ENCODE data around the gene OR10A2. TPM values are rescaled to one million over a fixed set of nuclear protein-coding genes. Genes with fewer than 3 reads are reported as not detected.
"Not testable (repeated sequence)": the region's sequence is repeated elsewhere in the genome, so short reads cannot be mapped to it uniquely, and the experiment has no call there.

The OR10A2 gene
- total and polyA plus RNA-seq, 2 donors (not counting 1 experiment from before 2014, with no cell fraction given): not detected

DNA sequence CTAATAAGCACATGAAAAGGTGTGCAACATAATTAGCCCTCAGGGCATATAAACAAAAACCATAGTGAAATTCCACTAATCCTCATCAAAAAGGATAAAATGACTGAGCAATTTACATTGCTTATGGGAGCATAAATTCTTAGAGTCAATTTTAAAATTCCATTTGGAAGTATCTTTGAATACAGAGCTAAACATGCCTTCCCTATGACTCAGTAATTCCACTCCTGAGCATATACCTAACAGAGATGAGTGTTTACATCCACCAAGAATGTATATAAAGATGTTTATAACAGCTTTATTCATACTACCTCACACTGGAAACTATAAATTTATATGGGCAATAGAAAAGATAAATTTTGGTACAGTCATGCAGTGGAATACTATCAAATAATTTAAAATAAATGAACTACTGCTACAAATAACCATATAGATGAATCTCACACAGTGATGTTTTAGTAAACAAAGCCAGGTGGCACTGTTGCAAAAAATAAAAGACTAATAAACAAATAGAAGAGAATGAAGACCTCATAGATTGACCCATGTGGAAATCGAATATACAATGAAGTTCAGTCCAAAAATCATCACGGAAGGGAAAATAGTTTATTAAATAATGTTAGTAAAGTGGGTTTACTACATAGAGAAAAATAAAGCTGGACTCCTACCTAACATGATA lies 37.6 kb downstream of the OR10A2 start:
- H3K4me3 ChIP-seq (ENCODE audit: control extremely low read depth in 1 of 5, extremely low read depth in 1 of 5, insufficient read depth in 1 of 5, low read depth in 2 of 5, low read length in 4 of 5): no peak overlapping the region
- intact Hi-C loops (cut with micrococcal nuclease): no loop called here
- TF ChIP-seq EZH2 (IDR thresholded peaks at IDR 0.05; ENCODE audit: borderline replicate concordance, insufficient read depth, low read depth, low read length, poor library complexity, severe bottlenecking): no peak
- TF ChIP-seq, protein P1, sequence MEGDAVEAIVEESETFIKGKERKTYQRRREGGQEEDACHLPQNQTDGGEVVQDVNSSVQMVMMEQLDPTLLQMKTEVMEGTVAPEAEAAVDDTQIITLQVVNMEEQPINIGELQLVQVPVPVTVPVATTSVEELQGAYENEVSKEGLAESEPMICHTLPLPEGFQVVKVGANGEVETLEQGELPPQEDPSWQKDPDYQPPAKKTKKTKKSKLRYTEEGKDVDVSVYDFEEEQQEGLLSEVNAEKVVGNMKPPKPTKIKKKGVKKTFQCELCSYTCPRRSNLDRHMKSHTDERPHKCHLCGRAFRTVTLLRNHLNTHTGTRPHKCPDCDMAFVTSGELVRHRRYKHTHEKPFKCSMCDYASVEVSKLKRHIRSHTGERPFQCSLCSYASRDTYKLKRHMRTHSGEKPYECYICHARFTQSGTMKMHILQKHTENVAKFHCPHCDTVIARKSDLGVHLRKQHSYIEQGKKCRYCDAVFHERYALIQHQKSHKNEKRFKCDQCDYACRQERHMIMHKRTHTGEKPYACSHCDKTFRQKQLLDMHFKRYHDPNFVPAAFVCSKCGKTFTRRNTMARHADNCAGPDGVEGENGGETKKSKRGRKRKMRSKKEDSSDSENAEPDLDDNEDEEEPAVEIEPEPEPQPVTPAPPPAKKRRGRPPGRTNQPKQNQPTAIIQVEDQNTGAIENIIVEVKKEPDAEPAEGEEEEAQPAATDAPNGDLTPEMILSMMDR (IDR thresholded peaks at IDR 0.05): no peak
- no peaks in the 10 kb centered on the region for H3K79me2 ChIP-seq (ENCODE audit: control insufficient read depth, insufficient read depth, low read length)
- H4K20me1 ChIP-seq (ENCODE audit: control insufficient read depth, insufficient read depth, low read length, poor library complexity, severe bottlenecking): no peaks in the 10 kb centered on the region
- ATAC-seq (ENCODE audit: low read depth) (no peak), DNase-seq (no peak)
- no peaks in the 10 kb centered on the region for H3K27me3 ChIP-seq (replicated peaks in 1 of 4; ENCODE audit: control extremely low read depth in 1 of 4, control insufficient read depth in 3 of 4, insufficient read depth in 4 of 4, low read length in 3 of 4)
- no peaks in the 10 kb centered on the region for H3K4me1 Mint-ChIP-seq
- H3K4me1 ChIP-seq (ENCODE audit: control insufficient read depth in 2 of 2, insufficient read depth in 2 of 2, low read length in 2 of 2): no peaks in the 10 kb centered on the region
- WGBS (ENCODE audit: insufficient coverage): no CpG with 5 or more reads among the region's 2 CpGs
- no peak overlapping the region for H3K27ac ChIP-seq (ENCODE audit: low read length in 2 of 2)
- no peak overlapping the region for H3K4me3 Mint-ChIP-seq
- no peaks in the 10 kb centered on the region for H3K9me3 ChIP-seq (ENCODE audit: control extremely low read depth in 1 of 3, control insufficient read depth in 2 of 3, insufficient read depth in 1 of 3, low read length in 2 of 3)
- peaks cover 13% of the 10 kb centered on the region for H3K27me3 Mint-ChIP-seq
- POLR2A ChIA-PET: no interaction called here
- H3K36me3 ChIP-seq (replicated peaks in 1 of 2; ENCODE audit: control extremely low read depth in 1 of 2, control insufficient read depth in 1 of 2, extremely low read depth in 1 of 2, insufficient read depth in 2 of 2, low read length in 1 of 2): no peaks in the 10 kb centered on the region
- H2AFZ ChIP-seq (ENCODE audit: insufficient read depth, low read depth, low read length, poor library complexity, severe bottlenecking): no peak overlapping the region
- CTCF ChIA-PET: no interaction called here
- no peak overlapping the region for H3K4me2 ChIP-seq (replicated peaks; ENCODE audit: low read depth, low read length, poor library complexity, severe bottlenecking)
- H3K9me3 Mint-ChIP-seq (ENCODE audit: insufficient read depth): no peaks in the 10 kb centered on the region
- no peak overlapping the region for H3K27ac Mint-ChIP-seq
- no peak overlapping the region for H3K9ac ChIP-seq (ENCODE audit: low read length)

DNA sequence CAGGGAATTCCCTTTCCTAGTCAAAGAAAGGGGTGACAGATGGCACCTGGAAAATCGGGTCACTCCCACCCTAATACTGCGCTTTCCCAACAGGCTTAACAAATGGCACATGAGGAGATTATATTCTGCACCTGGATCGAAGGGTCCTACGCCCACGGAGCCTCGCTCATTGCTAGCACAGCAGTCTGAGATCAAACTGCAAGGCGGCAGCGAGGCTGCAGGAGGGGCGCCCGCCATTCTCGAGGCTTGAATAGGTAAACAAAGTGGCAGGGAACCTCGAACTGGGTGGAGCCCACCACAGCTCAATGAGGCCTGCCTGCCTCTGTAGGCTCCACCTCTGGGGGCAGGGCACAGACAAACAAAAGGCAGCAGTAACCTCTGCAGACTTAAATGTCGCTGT lies 41.9 kb downstream of the OR10A2 start:
- H3K4me1 Mint-ChIP-seq; H3K36me3 ChIP-seq (replicated peaks in 1 of 2; ENCODE audit: control extremely low read depth in 1 of 2, control insufficient read depth in 1 of 2, extremely low read depth in 1 of 2, insufficient read depth in 2 of 2, low read length in 1 of 2); H3K27me3 ChIP-seq (replicated peaks in 1 of 4; ENCODE audit: control extremely low read depth in 1 of 4, control insufficient read depth in 3 of 4, insufficient read depth in 4 of 4, low read length in 3 of 4); intact Hi-C loops (cut with micrococcal nuclease); H3K79me2 ChIP-seq (ENCODE audit: control insufficient read depth, insufficient read depth, low read length); CTCF ChIA-PET; H3K9me3 Mint-ChIP-seq (ENCODE audit: insufficient read depth); DNase-seq; H3K9ac ChIP-seq (ENCODE audit: low read length); ATAC-seq (ENCODE audit: low read depth); H3K9me3 ChIP-seq (ENCODE audit: control extremely low read depth in 1 of 3, control insufficient read depth in 2 of 3, insufficient read depth in 1 of 3, low read length in 2 of 3); H3K4me2 ChIP-seq (replicated peaks; ENCODE audit: low read depth, low read length, poor library complexity, severe bottlenecking); H3K4me3 ChIP-seq (ENCODE audit: control extremely low read depth in 1 of 5, extremely low read depth in 1 of 5, insufficient read depth in 1 of 5, low read depth in 2 of 5, low read length in 4 of 5); H4K20me1 ChIP-seq (ENCODE audit: control insufficient read depth, insufficient read depth, low read length, poor library complexity, severe bottlenecking); H2AFZ ChIP-seq (ENCODE audit: insufficient read depth, low read depth, low read length, poor library complexity, severe bottlenecking); H3K27me3 Mint-ChIP-seq; POLR2A ChIA-PET; H3K27ac Mint-ChIP-seq; H3K4me3 Mint-ChIP-seq; H3K4me1 ChIP-seq (ENCODE audit: control insufficient read depth in 2 of 2, insufficient read depth in 2 of 2, low read length in 2 of 2); H3K27ac ChIP-seq (ENCODE audit: low read length in 2 of 2): not testable (repeated sequence)
- WGBS (ENCODE audit: insufficient coverage): 89% methylated on average over 11 of the region's 13 CpGs
